IMR-90 (cell line): ENCODE measurements around the gene COL4A2. TPM values are rescaled to one million over a fixed set of nuclear protein-coding genes. Genes with fewer than 3 reads are reported as not detected.

Experiments used
- ATAC-seq: fragments of 200-7000 bp; cut with Tn5 transposase; 2 replicates; pipeline ENCODE4 v1.9.1; 2020; ENCODE audit warnings: low read depth, mild to moderate bottlenecking, moderate library complexity
- BruUV-seq: library from RNA; stranded (reverse); fragments of 400-500 nt; replicated peaks from 2 replicates; lab custom pipeline; 2021; lab: Mats Ljungman, UMichigan
- CTCF ChIA-PET: fragments of 300-600 bp; formaldehyde crosslinking; extraction: SDS; loops from one replicate; lab custom pipeline; 2021; ENCODE audit warnings: antibody characterized with exemption; lab: Yijun Ruan, JAX
- POLR2A ChIA-PET: fragments of 300-600 bp; sonication (Branson Sonifier 250); formaldehyde crosslinking; loops from one replicate; lab custom pipeline; 2022; ENCODE audit warnings: antibody characterized with exemption; ENCODE audit not compliant: unreplicated experiment; lab: Charles Lee
- DNase-seq: peaks from one replicate; pipeline ENCODE4 v3.0.0; 2013
- H2AFZ ChIP-seq: replicated peaks from 2 replicates; pipeline ENCODE3; 2013; ENCODE audit warnings: low read length, mild to moderate bottlenecking; ENCODE audit not compliant: poor library complexity
- H2AK5ac ChIP-seq: 2 replicates; pipeline ENCODE4 v1.6.1; 2013; ENCODE audit warnings: low read depth, low read length, inconsistent platforms
- H2AK9ac ChIP-seq: replicated peaks from 2 replicates; pipeline ENCODE3; 2013; ENCODE audit warnings: mild to moderate bottlenecking, low read depth, low read length, moderate library complexity; ENCODE audit not compliant: poor library complexity
- H2BK120ac ChIP-seq: 2 replicates; pipeline ENCODE4 v1.6.1; 2013; ENCODE audit warnings: low read depth, low read length, inconsistent platforms
- H2BK15ac ChIP-seq: 3 replicates; pipeline ENCODE4 v1.6.1; 2013; ENCODE audit warnings: low read depth, low read length, inconsistent platforms
- H2BK20ac ChIP-seq: 2 replicates; pipeline ENCODE4 v1.6.1; 2013; ENCODE audit warnings: low read depth, mild to moderate bottlenecking, inconsistent platforms, low read length, moderate library complexity
- H2BK5ac ChIP-seq: 2 replicates; pipeline ENCODE4 v1.6.1; 2013; ENCODE audit warnings: mild to moderate bottlenecking, low read depth, low read length, inconsistent platforms; ENCODE audit not compliant: poor library complexity, severe bottlenecking
- H3K14ac ChIP-seq: replicated peaks from 2 replicates; pipeline ENCODE4 v1.6.1; 2013; ENCODE audit warnings: low read depth, low read length, inconsistent platforms
- H3K18ac ChIP-seq: 2 replicates; pipeline ENCODE4 v1.6.1; 2013; ENCODE audit warnings: low read depth, low read length, control low read depth
- H3K23ac ChIP-seq: 2 replicates; pipeline ENCODE4 v1.6.1; 2013; ENCODE audit warnings: low read depth, low read length, inconsistent platforms
- H3K27ac ChIP-seq: 2 replicates; pipeline ENCODE4 v1.5.1; 2013; ENCODE audit warnings: mild to moderate bottlenecking, control low read depth, low read length; ENCODE audit not compliant: insufficient read depth
- H3K27me3 ChIP-seq: 2 replicates; pipeline ENCODE4 v1.6.1; 2013; ENCODE audit warnings: low read length; ENCODE audit not compliant: control insufficient read depth, insufficient read depth
- H3K36me3 ChIP-seq: 2 replicates; pipeline ENCODE4 v1.6.1; 2013; ENCODE audit warnings: low read length, mixed read lengths; ENCODE audit not compliant: control insufficient read depth, insufficient read depth
- H3K4ac ChIP-seq: 2 replicates; pipeline ENCODE4 v1.6.1; 2013; ENCODE audit warnings: low read depth, low read length, inconsistent platforms
- H3K4me1 ChIP-seq: 2 replicates; pipeline ENCODE4 v1.6.1; 2013; ENCODE audit warnings: low read length, mixed read lengths; ENCODE audit not compliant: control insufficient read depth, insufficient read depth
- H3K4me2 ChIP-seq: 2 replicates; pipeline ENCODE4 v1.6.1; 2013; ENCODE audit warnings: low read depth, mild to moderate bottlenecking, control low read depth, low read length, moderate library complexity
- H3K4me3 ChIP-seq: 2 replicates; pipeline ENCODE4 v1.5.1; 2013; ENCODE audit warnings: low read depth, mild to moderate bottlenecking, control low read depth, low read length, moderate library complexity; ENCODE audit not compliant: insufficient read depth
- H3K56ac ChIP-seq: 2 replicates; pipeline ENCODE4 v1.6.1; 2013; ENCODE audit warnings: low read length, inconsistent platforms; ENCODE audit not compliant: insufficient read depth; ENCODE audit errors: extremely low read depth
- H3K79me1 ChIP-seq, 2 experiments: 2 replicates each; pipeline ENCODE4 v1.6.1; 2013; ENCODE audit warnings: low read length in 2 of 2, inconsistent platforms in 1 of 2, low read depth in 1 of 2
- H3K9ac ChIP-seq: 2 replicates; pipeline ENCODE4 v1.6.1; 2013; ENCODE audit warnings: low read depth, low read length, control low read depth
- H3K9me1 ChIP-seq: 2 replicates; pipeline ENCODE4 v1.6.1; 2013; ENCODE audit warnings: low read length, inconsistent platforms; ENCODE audit not compliant: insufficient read depth
- H3K9me3 ChIP-seq: 2 replicates; pipeline ENCODE4 v1.6.1; 2013; ENCODE audit warnings: low read length; ENCODE audit not compliant: control insufficient read depth, insufficient read depth
- H4K20me1 ChIP-seq: 2 replicates; pipeline ENCODE4 v1.6.1; 2013; ENCODE audit warnings: low read length, inconsistent platforms; ENCODE audit not compliant: insufficient read depth
- H4K5ac ChIP-seq: 2 replicates; pipeline ENCODE4 v1.6.1; 2013; ENCODE audit warnings: mild to moderate bottlenecking, low read depth, low read length, control low read depth
- H4K8ac ChIP-seq, 2 experiments: 2 replicates each; pipeline ENCODE4 v1.6.1; 2013; ENCODE audit warnings: low read depth in 2 of 2, low read length in 2 of 2, control low read depth in 1 of 2, inconsistent platforms in 1 of 2
- H4K91ac ChIP-seq: 2 replicates; pipeline ENCODE4 v1.6.1; 2013; ENCODE audit warnings: low read depth, low read length, inconsistent platforms; ENCODE audit not compliant: insufficient read depth
- BHLHE40 ChIP-seq: fragments of 150-350 bp; IDR thresholded peaks from 2 replicates; pipeline ENCODE4 v1.6.1; 2016; ENCODE audit warnings: mild to moderate bottlenecking, low read depth, low read length
- CEBPB ChIP-seq: IDR thresholded peaks from 2 replicates; pipeline ENCODE4 v1.6.1; 2012; ENCODE audit warnings: low read depth, low read length, improper control_type of control experiment
- CHD1 ChIP-seq: IDR thresholded peaks from 2 replicates; pipeline ENCODE4 v1.6.1; 2012; ENCODE audit warnings: low read depth, low read length, improper control_type of control experiment
- CTCF ChIP-seq: conservative IDR thresholded peaks from 2 replicates; pipeline ENCODE4 v1.5.1; 2012; ENCODE audit warnings: mild to moderate bottlenecking, low read depth, low read length, improper control_type of control experiment
- ELK1 ChIP-seq: fragments of 150-350 bp; IDR thresholded peaks from 2 replicates; pipeline ENCODE4 v1.6.1; 2016; ENCODE audit warnings: low read depth, mild to moderate bottlenecking, low read length, moderate library complexity, borderline replicate concordance
- FOS ChIP-seq: fragments of 150-350 bp; IDR thresholded peaks from 2 replicates; pipeline ENCODE4 v1.6.1; 2016; ENCODE audit warnings: low read depth, low read length
- MAFK ChIP-seq: IDR thresholded peaks from 2 replicates; pipeline ENCODE4 v1.6.1; 2012; ENCODE audit warnings: low read depth, low read length, improper control_type of control experiment
- MAZ ChIP-seq: IDR thresholded peaks from 2 replicates; pipeline ENCODE4 v1.6.1; 2012; ENCODE audit warnings: low read depth, mild to moderate bottlenecking, low read length, improper control_type of control experiment, moderate library complexity, borderline replicate concordance
- MXI1 ChIP-seq: IDR thresholded peaks from 2 replicates; pipeline ENCODE4 v1.6.1; 2012; ENCODE audit warnings: low read depth, mild to moderate bottlenecking, low read length, moderate library complexity, borderline replicate concordance
- NFE2L2 ChIP-seq: fragments of 150-350 bp; IDR thresholded peaks from 2 replicates; pipeline ENCODE4 v1.6.1; 2016; ENCODE audit warnings: low read depth, mild to moderate bottlenecking, low read length
- POLR2A ChIP-seq: IDR thresholded peaks from 2 replicates; pipeline ENCODE4 v1.6.1; 2012; ENCODE audit warnings: mild to moderate bottlenecking, low read depth, low read length
- RAD21 ChIP-seq: IDR thresholded peaks from 2 replicates; pipeline ENCODE4 v1.6.1; 2012; ENCODE audit warnings: low read length, improper control_type of control experiment
- RCOR1 ChIP-seq: IDR thresholded peaks from 2 replicates; pipeline ENCODE4 v1.6.1; 2012; ENCODE audit warnings: mild to moderate bottlenecking, low read length, improper control_type of control experiment; ENCODE audit not compliant: insufficient replicate concordance
- RFX5 ChIP-seq: IDR thresholded peaks from 2 replicates; pipeline ENCODE4 v1.8.0; 2012; ENCODE audit warnings: low read depth, mild to moderate bottlenecking, low read length, moderate library complexity
- SMC3 ChIP-seq: fragments of 150-350 bp; IDR thresholded peaks from 2 replicates; pipeline ENCODE4 v1.6.1; 2016; ENCODE audit warnings: low read depth, mild to moderate bottlenecking, antibody characterized with exemption, low read length, moderate library complexity
- WGBS, 2 experiments: methylation state at CpG; one replicate each; pipeline versions ENCODE4 v1.1.5 to v1.1.7; 2013; ENCODE audit warnings: missing lambda C conversion rate in 2 of 2; ENCODE audit not compliant: insufficient read length in 1 of 2; ENCODE audit errors: extremely low coverage in 2 of 2; 5-methylcytosine and 5-hydroxymethylcytosine counted together
- dilution Hi-C: fragments of 300-500 bp; cut with HindIII; formaldehyde crosslinking; loops from one replicate; pipeline ENCODE4 v1.14.3; 2018; ENCODE audit warnings: low sequenced_read_pairs; ENCODE audit not compliant: unreplicated experiment
- in situ Hi-C: fragments of 300-500 bp; cut with MboI; formaldehyde crosslinking; loops from 3 replicates; pipeline ENCODE4 v1.14.3; 2019; ENCODE audit warnings: low sequenced_read_pairs, inconsistent platforms, mixed read lengths
- intact Hi-C: fragments of 100-400 bp; cut with micrococcal nuclease; formaldehyde crosslinking; loops from 2 replicates; pipeline ENCODE4 v1.10.0; 2022
- polyA plus RNA-seq, 3 experiments: library from polyadenylated mRNA; depleted of rRNA; stranded (reverse); fragments of >200 nt; gene quantifications; 2 replicates each; pipeline ENCODE4 v1.2.3, GENCODE V29; 2012; ENCODE audit warnings: low replicate concordance in 1 of 3
- total RNA-seq: library from RNA; depleted of rRNA; stranded (reverse); fragments of >200 nt; gene quantifications from 2 replicates; pipeline ENCODE4 v1.2.3, GENCODE V29; 2012
- TF ChIP-seq, protein P1 (sequence below): fragments of 150-350 bp; IDR thresholded peaks from 2 replicates; pipeline ENCODE4 v1.6.1; 2017; ENCODE audit warnings: mild to moderate bottlenecking, antibody characterized with exemption, low read length, low read depth

COL4A2 gene
- total and polyA plus RNA-seq, 2 of the 4 experiments (the other 2 are of a cell fraction), result 90.7 to 457 TPM

- H3K4ac ChIP-seq, result no peak overlapping the region
- H3K4me3 ChIP-seq, result no peak overlapping the region
- dilution Hi-C loops (no loop called here), in situ Hi-C loops (no loop called here), intact Hi-C loops (no loop called here)
- H3K56ac ChIP-seq, result no peak overlapping the region
- ChIA-PET CTCF (no interaction called here), POLR2A (no interaction called here)
- H3K4me1 ChIP-seq, result no peaks in the 10 kb centered on the region
- no peak overlapping the region for H4K5ac ChIP-seq
- peaks cover 24 to 29% of the 10 kb centered on the region in 2 experiments; a peak in 3 of 4 replicates for H3K79me1 ChIP-seq
- H3K9me1 ChIP-seq, result peaks cover 10% of the 10 kb centered on the region
- no peak overlapping the region for H2AFZ ChIP-seq
- no peak overlapping the region for H3K4me2 ChIP-seq
- H3K18ac ChIP-seq, result no peak overlapping the region
- no peak overlapping the region for H3K27ac ChIP-seq
- no peak overlapping the region for H4K8ac ChIP-seq
- TF ChIP-seq RCOR1 (no peak), RAD21 (no peak), BHLHE40 (no peak), POLR2A (no peak), RFX5 (no peak), CTCF (no peak), ELK1 (no peak), CHD1 (no peak), CEBPB (no peak), SMC3 (no peak), NFE2L2 (no peak), MXI1 (no peak), MAZ (no peak), FOS (no peak), MAFK (no peak)
- TF ChIP-seq, protein P1, sequence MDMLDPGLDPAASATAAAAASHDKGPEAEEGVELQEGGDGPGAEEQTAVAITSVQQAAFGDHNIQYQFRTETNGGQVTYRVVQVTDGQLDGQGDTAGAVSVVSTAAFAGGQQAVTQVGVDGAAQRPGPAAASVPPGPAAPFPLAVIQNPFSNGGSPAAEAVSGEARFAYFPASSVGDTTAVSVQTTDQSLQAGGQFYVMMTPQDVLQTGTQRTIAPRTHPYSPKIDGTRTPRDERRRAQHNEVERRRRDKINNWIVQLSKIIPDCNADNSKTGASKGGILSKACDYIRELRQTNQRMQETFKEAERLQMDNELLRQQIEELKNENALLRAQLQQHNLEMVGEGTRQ, result no peak
- H2AK9ac ChIP-seq, result no peak overlapping the region
- no peak overlapping the region for H3K23ac ChIP-seq
- peaks cover 80% of the 10 kb centered on the region for H3K36me3 ChIP-seq
- no peaks in the 10 kb centered on the region for H3K9me3 ChIP-seq
- peaks cover 11% of the 10 kb centered on the region for H4K20me1 ChIP-seq
- 93% methylated on average over 9 of the region's 18 CpGs; no CpG with 5 or more reads in 1 of the 2 experiments for WGBS, 2 experiments
- no peak overlapping the region for H3K9ac ChIP-seq
- no peak for ATAC-seq
- BruUV-seq, result no TSS peak
- no peak overlapping the region for H4K91ac ChIP-seq
- H2AK5ac ChIP-seq, result no peak overlapping the region
- no peak for DNase-seq
- no peak overlapping the region for H2BK15ac ChIP-seq
- H2BK20ac ChIP-seq, result no peak overlapping the region
- no peaks in the 10 kb centered on the region for H3K27me3 ChIP-seq
- H3K14ac ChIP-seq, result no peak overlapping the region
- no peak overlapping the region for H2BK120ac ChIP-seq
- no peak overlapping the region for H2BK5ac ChIP-seq
These were observed 168.6 kb downstream of the COL4A2 start for GRCh38 chr13:110475550-110476219.
